SK-N-SH (cell line): ENCODE data around the gene RNF151. TPM values are rescaled to one million over a fixed set of nuclear protein-coding genes. Genes with fewer than 3 reads are reported as not detected.

Source experiments
- CTCF ChIA-PET: fragments of 300-600, 350-600 bp; formaldehyde crosslinking; extraction: SDS; loops from one replicate; lab custom pipeline; 2021; lab: Yijun Ruan, JAX
- POLR2A ChIA-PET: fragments of 350-600 bp; sonication (Branson Sonifier 250); formaldehyde crosslinking; extraction: SDS; loops from one replicate; lab custom pipeline; 2020; ENCODE audit warnings: antibody characterized with exemption, inconsistent platforms; lab: Yijun Ruan, JAX
- DNase-seq: peaks from one replicate; pipeline ENCODE4 v3.0.0; 2012
- H2AFZ ChIP-seq: fragments of 200-600 bp; sonication (generic); 2 replicates; pipeline ENCODE4 v1.8.1; 2016; ENCODE audit warnings: antibody characterized with exemption, mild to moderate bottlenecking, low read depth
- H3F3A ChIP-seq: fragments of 200-600 bp; sonication (generic); replicated peaks from 2 replicates; pipeline ENCODE3; 2016; ENCODE audit warnings: antibody characterized with exemption, mild to moderate bottlenecking; ENCODE audit not compliant: insufficient read depth
- H3K27ac ChIP-seq, 2 experiments: fragments of 200-500 bp in 1 of 2; fragments of 200-600 bp in 1 of 2; sonication (Bioruptor generic) in 1 of 2; sonication (generic), shearing (Covaris generic) in 1 of 2; 2 replicates each; pipeline versions ENCODE4 v1.5.1 to v1.6.1; 2014 to 2016; ENCODE audit warnings: low read depth in 2 of 2, inconsistent platforms in 1 of 2, low read length in 1 of 2, mild to moderate bottlenecking in 1 of 2, mixed read lengths in 1 of 2
- H3K27me3 ChIP-seq: fragments of 200-600 bp; sonication (generic), shearing (Covaris generic); 2 replicates; pipeline ENCODE4 v1.6.1; 2016; ENCODE audit warnings: mixed run types; ENCODE audit not compliant: insufficient read depth
- H3K36me3 ChIP-seq, 2 experiments: fragments of 200-500 bp in 1 of 2; fragments of 200-600 bp in 1 of 2; sonication (Bioruptor generic) in 1 of 2; sonication (generic) in 1 of 2; replicated peaks in 1 of 2; 2 replicates each; pipeline versions ENCODE3 to v1.5.1; 2014 to 2016; ENCODE audit warnings: low read length in 1 of 2, mild to moderate bottlenecking in 1 of 2; ENCODE audit not compliant: insufficient read depth in 2 of 2, control insufficient read depth in 1 of 2
- H3K4me1 ChIP-seq, 2 experiments: fragments of 200-500 bp in 1 of 2; fragments of 200-600 bp in 1 of 2; sonication (Bioruptor generic) in 1 of 2; sonication (generic), shearing (Covaris generic) in 1 of 2; 2 replicates each; pipeline versions ENCODE4 v1.5.1 to v1.6.1; 2014 to 2016; ENCODE audit warnings: low read depth in 1 of 2, low read length in 1 of 2, mixed run types in 1 of 2; ENCODE audit not compliant: insufficient read depth in 2 of 2, control insufficient read depth in 1 of 2
- H3K4me2 ChIP-seq: fragments of 200-600 bp; sonication (generic), shearing (Covaris generic); 2 replicates; pipeline ENCODE4 v1.6.1; 2017; ENCODE audit warnings: mixed run types
- H3K4me3 ChIP-seq, 2 experiments: fragments of 200-500 bp in 1 of 2; fragments of 200-600 bp in 1 of 2; sonication (Bioruptor generic) in 1 of 2; sonication (generic), shearing (Covaris generic) in 1 of 2; 2 replicates each; pipeline versions ENCODE4 v1.5.1 to v1.8.1; 2014 to 2016; ENCODE audit warnings: low read depth in 2 of 2, inconsistent platforms in 1 of 2, low read length in 1 of 2, mild to moderate bottlenecking in 1 of 2, mixed read lengths in 1 of 2, moderate library complexity in 1 of 2
- H3K79me2 ChIP-seq: fragments of 200-600 bp; sonication (generic); 2 replicates; pipeline ENCODE4 v1.8.1; 2017; ENCODE audit warnings: mild to moderate bottlenecking; ENCODE audit not compliant: insufficient read depth
- H3K9ac ChIP-seq: fragments of 200-600 bp; sonication (generic); 2 replicates; pipeline ENCODE4 v1.6.1; 2017; ENCODE audit warnings: mixed run types
- H3K9me2 ChIP-seq: fragments of 200-600 bp; sonication (generic); 2 replicates; pipeline ENCODE4 v1.6.1; 2017; ENCODE audit warnings: mixed run types
- H3K9me3 ChIP-seq: fragments of 200-600 bp; sonication (generic); 2 replicates; pipeline ENCODE4 v1.6.1; 2017; ENCODE audit warnings: mixed run types, mild to moderate bottlenecking, moderate library complexity
- H4K20me1 ChIP-seq: fragments of 200-600 bp; sonication (generic); 2 replicates; pipeline ENCODE4 v1.6.1; 2017; ENCODE audit warnings: mild to moderate bottlenecking, mixed run types; ENCODE audit not compliant: insufficient read depth
- CHD2 ChIP-seq: fragments of 150-350 bp; IDR thresholded peaks from 2 replicates; pipeline ENCODE4 v1.6.1; 2018; ENCODE audit warnings: low read length; ENCODE audit not compliant: partially characterized antibody
- ELF1 ChIP-seq: IDR thresholded peaks from 2 replicates; pipeline ENCODE4 v1.4.0; 2012
- EP300 ChIP-seq, 2 experiments: IDR thresholded peaks; 2 replicates each; pipeline versions ENCODE4 v1.4.0 to v1.6.1; 2012; ENCODE audit warnings: borderline replicate concordance in 1 of 2, low read depth in 1 of 2, low read length in 1 of 2
- GABPA ChIP-seq: IDR thresholded peaks from 2 replicates; pipeline ENCODE4 v1.4.0; 2012; ENCODE audit warnings: low read depth, mild to moderate bottlenecking
- JUND ChIP-seq: IDR thresholded peaks from 2 replicates; pipeline ENCODE4 v1.4.0; 2012
- PBX3 ChIP-seq: IDR thresholded peaks from 2 replicates; pipeline ENCODE4; 2012
- POLR2AphosphoS5 ChIP-seq: IDR thresholded peaks from 2 replicates; pipeline ENCODE4 v1.6.1; 2012; ENCODE audit warnings: low read depth, low read length
- RAD21 ChIP-seq: IDR thresholded peaks from 2 replicates; pipeline ENCODE4 v1.6.1; 2012; ENCODE audit warnings: mild to moderate bottlenecking, low read length
- REST ChIP-seq: IDR thresholded peaks from 2 replicates; pipeline ENCODE4 v1.6.1; 2012; ENCODE audit warnings: mild to moderate bottlenecking, low read depth, low read length, moderate library complexity
- SIN3A ChIP-seq: IDR thresholded peaks from 2 replicates; pipeline ENCODE4 v1.6.1; 2012; ENCODE audit warnings: low read depth, mild to moderate bottlenecking, low read length, moderate library complexity, borderline replicate concordance
- TCF12 ChIP-seq: IDR thresholded peaks from 2 replicates; pipeline ENCODE4 v1.4.0; 2012
- WGBS: methylation state at CpG from one replicate; pipeline ENCODE4 v1.1.6; 2017; ENCODE audit warnings: low lambda C conversion rate; 5-methylcytosine and 5-hydroxymethylcytosine counted together
- polyA plus RNA-seq, 3 experiments: library from polyadenylated mRNA; depleted of rRNA; stranded (reverse); fragments of >200 nt; gene quantifications; 2 replicates each; pipeline ENCODE4 v1.2.3, GENCODE V29; 2012
- TF ChIP-seq, protein P1 (sequence below): IDR thresholded peaks from 2 replicates; pipeline ENCODE4 v1.4.0; 2012; ENCODE audit warnings: low read depth, borderline replicate concordance

Gene RNF151
- polyA plus RNA-seq, 1 of the 3 experiments (the other 2 are of a cell fraction): 0.07 TPM

GRCh38 chr16:1960665-1961630 is 5.7 kb upstream of the RNF151 start:
- Histone ChIP-seq H3K79me2 (peaks cover 61% of the 10 kb centered on the region), H3K4me2 (peak overlapping the region; percentile 76), H3K27me3 (no peaks in the 10 kb centered on the region), H3F3A (peaks cover 36% of the 10 kb centered on the region), H3K9ac (peak overlapping the region; percentile 89; the same call in 1 of the 2 replicates)
- TF ChIP-seq, protein P1, sequence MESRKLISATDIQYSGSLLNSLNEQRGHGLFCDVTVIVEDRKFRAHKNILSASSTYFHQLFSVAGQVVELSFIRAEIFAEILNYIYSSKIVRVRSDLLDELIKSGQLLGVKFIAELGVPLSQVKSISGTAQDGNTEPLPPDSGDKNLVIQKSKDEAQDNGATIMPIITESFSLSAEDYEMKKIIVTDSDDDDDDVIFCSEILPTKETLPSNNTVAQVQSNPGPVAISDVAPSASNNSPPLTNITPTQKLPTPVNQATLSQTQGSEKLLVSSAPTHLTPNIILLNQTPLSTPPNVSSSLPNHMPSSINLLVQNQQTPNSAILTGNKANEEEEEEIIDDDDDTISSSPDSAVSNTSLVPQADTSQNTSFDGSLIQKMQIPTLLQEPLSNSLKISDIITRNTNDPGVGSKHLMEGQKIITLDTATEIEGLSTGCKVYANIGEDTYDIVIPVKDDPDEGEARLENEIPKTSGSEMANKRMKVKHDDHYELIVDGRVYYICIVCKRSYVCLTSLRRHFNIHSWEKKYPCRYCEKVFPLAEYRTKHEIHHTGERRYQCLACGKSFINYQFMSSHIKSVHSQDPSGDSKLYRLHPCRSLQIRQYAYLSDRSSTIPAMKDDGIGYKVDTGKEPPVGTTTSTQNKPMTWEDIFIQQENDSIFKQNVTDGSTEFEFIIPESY: 0 out of 2 replicates have a peak, but pooled peaks have one; percentile 28
- TF ChIP-seq GABPA (no peak), TCF12 (0 out of 2 replicates have a peak, but pooled peaks have one; percentile 5), CHD2 (peak; percentile 49), JUND (peak; percentile 15; the same call in 1 of the 2 replicates), POLR2AphosphoS5 (peak; percentile 82), ELF1 (no peak), REST (0 out of 2 replicates have a peak, but pooled peaks have one; percentile 10), RAD21 (no peak), PBX3 (peak; percentile 49; the same call in 1 of the 2 replicates), EP300 (IDR thresholded peaks at IDR 0.05; ENCODE audit: borderline replicate concordance in 1 of 2, low read depth in 1 of 2, low read length in 1 of 2) (no peak), SIN3A (peak; percentile 83)
- TF ChIP-seq, all 33 proteins: peak for 8
- CTCF ChIA-PET: interaction anchor here (0.8 to 1.8 kb wide), 5 partner anchors 31 to 97 kb away, joined by 3 to 6 read pairs (median 4); partner anchors contain the start of gene MEIOB
- peak overlapping the region; percentile 58 to 86 for H3K4me3 ChIP-seq
- peaks cover 38% of the 10 kb centered on the region for H4K20me1 ChIP-seq
- peaks cover 19 to 24% of the 10 kb centered on the region in 2 experiments for H3K36me3 ChIP-seq
- POLR2A ChIA-PET: interaction anchor here (0.7 to 2.6 kb wide), 5 partner anchors 10 to 86 kb away, joined by 3 to 10 read pairs (median 5); partner anchors contain the start of genes MSRB1, NTHL1 and TSC2
- H3K9me2 ChIP-seq: no peaks in the 10 kb centered on the region
- H3K27ac ChIP-seq: peak overlapping the region; percentile 28 to 67
- H3K4me1 ChIP-seq: peaks cover 0 to 46% of the 10 kb centered on the region in 2 experiments; a peak in 1 of 4 replicates
- DNase-seq: no peak
- 31% methylated on average over 18 of the region's 20 CpGs for WGBS
- no peak overlapping the region for H2AFZ ChIP-seq
- H3K9me3 ChIP-seq: no peaks in the 10 kb centered on the region
